Endothelial cell of umbilical vein (primary cell): ENCODE measurements around the gene OR6C76. TPM values are rescaled to one million over a fixed set of nuclear protein-coding genes. Genes with fewer than 3 reads are reported as not detected.
"Not testable (repeated sequence)": the region's sequence is repeated elsewhere in the genome, so short reads cannot be mapped to it uniquely, and the experiment has no call there.

Experiments
- BruUV-seq: library from RNA; stranded (reverse); fragments of 400-500 nt; replicated peaks from 2 replicates; lab custom pipeline; 2021; lab: Mats Ljungman, UMichigan
- CTCF ChIA-PET: fragments of 300-600, 350-600 bp; sonication (Branson Sonifier 250); formaldehyde crosslinking; loops from one replicate; lab custom pipeline; 2021; ENCODE audit warnings: antibody characterized with exemption, inconsistent platforms; lab: Charles Lee
- POLR2A ChIA-PET: fragments of 300-600, 350-600 bp; sonication (Branson Sonifier 250); formaldehyde crosslinking; loops from one replicate; lab custom pipeline; 2021; ENCODE audit warnings: antibody characterized with exemption, inconsistent platforms; lab: Charles Lee
- DNase-seq: peaks from one replicate; pipeline ENCODE4 v3.0.0-alpha.2; 2011; ENCODE audit warnings: low read depth, low spot score
- FAIRE-seq: peaks from 2 replicates; lab custom pipeline; 2011; peaks lifted over from hg19 to GRCh38; lab: Jason Lieb, UNC
- H2AFZ ChIP-seq: 2 replicates; pipeline ENCODE4 v1.6.0; 2012; ENCODE audit warnings: low read depth, low read length, control low read depth, inconsistent platforms
- H3K27ac ChIP-seq: 2 replicates; pipeline ENCODE4 v1.5.1; 2011; ENCODE audit warnings: low read depth, mild to moderate bottlenecking, control low read depth, low read length, moderate library complexity; ENCODE audit not compliant: insufficient read depth
- H3K27me3 ChIP-seq, 2 experiments: 2 replicates each; pipeline versions ENCODE4 v1.6.0 to v1.6.1; 2011; ENCODE audit warnings: low read length in 2 of 2, mixed read lengths in 1 of 2; ENCODE audit not compliant: control insufficient read depth in 2 of 2, insufficient read depth in 2 of 2
- H3K36me3 ChIP-seq, 2 experiments: 2 replicates in 1 of 2; 3 replicates in 1 of 2; pipeline ENCODE4 v1.5.1; 2011; ENCODE audit warnings: low read length in 2 of 2, mild to moderate bottlenecking in 1 of 2, moderate library complexity in 1 of 2; ENCODE audit not compliant: control insufficient read depth in 2 of 2, insufficient read depth in 2 of 2; ENCODE audit errors: extremely low read depth in 1 of 2
- H3K4me1 ChIP-seq: 3 replicates; pipeline ENCODE4 v1.5.1; 2011; ENCODE audit warnings: mild to moderate bottlenecking, low read length; ENCODE audit not compliant: control insufficient read depth, insufficient read depth; ENCODE audit errors: extremely low read depth
- H3K4me2 ChIP-seq: 2 replicates; pipeline ENCODE4 v1.6.1; 2011; ENCODE audit warnings: low read length, control low read depth, mixed read lengths; ENCODE audit not compliant: insufficient read depth
- H3K4me3 ChIP-seq, 3 experiments: fragments of 200-600 bp in 1 of 3; sonication (generic), shearing (Covaris generic) in 1 of 3; replicated peaks in 1 of 3; 2 replicates each; pipeline ENCODE4 v1.5.1; 2011 to 2016; ENCODE audit warnings: control low read depth in 3 of 3, low read length in 3 of 3, mild to moderate bottlenecking in 2 of 3, inconsistent platforms in 1 of 3, low read depth in 1 of 3, moderate library complexity in 1 of 3; ENCODE audit not compliant: insufficient read depth in 1 of 3
- H3K79me2 ChIP-seq: 2 replicates; pipeline ENCODE4 v1.6.0; 2012; ENCODE audit warnings: low read length, inconsistent platforms; ENCODE audit not compliant: control insufficient read depth, insufficient read depth
- H3K9ac ChIP-seq: replicated peaks from 2 replicates; pipeline ENCODE3; 2011; ENCODE audit warnings: low read length, control low read depth; ENCODE audit not compliant: insufficient read depth; ENCODE audit errors: extremely low read depth
- H3K9me1 ChIP-seq: replicated peaks from 3 replicates; pipeline ENCODE4 v1.6.0; 2011; ENCODE audit warnings: mild to moderate bottlenecking, low read length; ENCODE audit not compliant: control insufficient read depth, insufficient read depth; ENCODE audit errors: extremely low read depth
- H3K9me3 ChIP-seq: replicated peaks from 2 replicates; pipeline ENCODE4 v1.5.1; 2012; ENCODE audit warnings: low read length, inconsistent platforms; ENCODE audit not compliant: control insufficient read depth, insufficient read depth
- H4K20me1 ChIP-seq: replicated peaks from 2 replicates; pipeline ENCODE3; 2011; ENCODE audit warnings: mild to moderate bottlenecking, low read length; ENCODE audit not compliant: control insufficient read depth, insufficient read depth; ENCODE audit errors: extremely low read depth
- EZH2 ChIP-seq: IDR thresholded peaks from 2 replicates; pipeline ENCODE4 v1.6.1; 2012; ENCODE audit warnings: borderline replicate concordance, low read depth, mild to moderate bottlenecking, moderate library complexity, low read length, inconsistent platforms; ENCODE audit not compliant: severe bottlenecking
- FOS ChIP-seq: IDR thresholded peaks from 2 replicates; pipeline ENCODE4 v1.6.1; 2011; ENCODE audit warnings: mild to moderate bottlenecking, low read length, moderate library complexity, borderline replicate concordance; ENCODE audit not compliant: insufficient read depth
- GATA2 ChIP-seq: IDR thresholded peaks from 2 replicates; pipeline ENCODE4 v1.7.0; 2011; ENCODE audit warnings: low read depth, mild to moderate bottlenecking, moderate library complexity, mixed read lengths, low read length; ENCODE audit not compliant: insufficient read length, insufficient read depth
- JUN ChIP-seq: IDR thresholded peaks from 2 replicates; pipeline ENCODE4 v1.6.1; 2011; ENCODE audit warnings: borderline replicate concordance, low read depth; ENCODE audit not compliant: insufficient read length, insufficient read depth
- MYC ChIP-seq: IDR thresholded peaks from one replicate; pipeline ENCODE4 v1.6.1; 2011; ENCODE audit warnings: mild to moderate bottlenecking, low read depth, low read length
- POLR2A ChIP-seq: IDR thresholded peaks from 2 replicates; pipeline ENCODE4 v1.6.1; 2012; ENCODE audit warnings: low read depth, mild to moderate bottlenecking, control low read depth, low read length
- POLR2AphosphoS5 ChIP-seq: IDR thresholded peaks from 2 replicates; pipeline ENCODE4 v1.6.1; 2012; ENCODE audit warnings: low read depth, mild to moderate bottlenecking, control low read depth, low read length, moderate library complexity; ENCODE audit not compliant: insufficient read depth
- dilution Hi-C: fragments of 300-500 bp; cut with MboI; formaldehyde crosslinking; loops from one replicate; pipeline ENCODE4 v1.15.0; 2019; ENCODE audit warnings: low sequenced_read_pairs; ENCODE audit not compliant: extremely low pct_ligation_motif_present
- intact Hi-C: fragments of 100-400 bp; cut with micrococcal nuclease; formaldehyde crosslinking; loops from one replicate; pipeline ENCODE4 v1.10.0; 2022
- polyA plus RNA-seq, 4 experiments: library from polyadenylated mRNA; depleted of rRNA in 3 of 4; stranded (reverse) in 3 of 4; unstranded in 1 of 4; fragments of >200 nt; gene quantifications; 2 replicates each; pipeline versions ENCODE4 v1.2.1 to v1.2.3, GENCODE V29; 2011 to 2012; ENCODE audit warnings: missing spikeins in 1 of 4
- total RNA-seq: library from RNA; stranded (reverse); gene quantifications from 2 replicates; pipeline ENCODE4 v1.2.3, GENCODE V29; 2021
- TF ChIP-seq, protein P1 (sequence below), 2 donors: IDR thresholded peaks; 1 replicate in 1 of 2; 2 replicates in 1 of 2; pipeline ENCODE4 v1.5.1; 2011; ENCODE audit warnings: low read length in 2 of 2, mild to moderate bottlenecking in 2 of 2, moderate library complexity in 2 of 2, control low read depth in 1 of 2, inconsistent platforms in 1 of 2, low read depth in 1 of 2; ENCODE audit not compliant: insufficient read depth in 1 of 2; ENCODE audit errors: extremely low read depth in 1 of 2
- TF ChIP-seq, protein P2 (sequence below): IDR thresholded peaks from 2 replicates; pipeline ENCODE4 v1.6.1; 2011; ENCODE audit not compliant: insufficient read depth, insufficient read length

The OR6C76 gene
- total and polyA plus RNA-seq, 2 donors (not counting 3 experiments of a cell fraction or from before 2014, with no cell fraction given): not detected

- no peak overlapping the region for H3K27ac ChIP-seq
- intact Hi-C loops (no loop called here), dilution Hi-C loops (no loop called here)
- H3K27me3 ChIP-seq: peaks cover 0 to 2% of the 10 kb centered on the region in 2 experiments
- H4K20me1 ChIP-seq: no peaks in the 10 kb centered on the region
- no peak overlapping the region for H3K9ac ChIP-seq
- H3K9me3 ChIP-seq: no peaks in the 10 kb centered on the region
- no peak overlapping the region for H3K4me2 ChIP-seq
- ChIA-PET POLR2A (no interaction called here), CTCF (no interaction called here)
- H3K79me2 ChIP-seq: no peaks in the 10 kb centered on the region
- TF ChIP-seq, protein P1, sequence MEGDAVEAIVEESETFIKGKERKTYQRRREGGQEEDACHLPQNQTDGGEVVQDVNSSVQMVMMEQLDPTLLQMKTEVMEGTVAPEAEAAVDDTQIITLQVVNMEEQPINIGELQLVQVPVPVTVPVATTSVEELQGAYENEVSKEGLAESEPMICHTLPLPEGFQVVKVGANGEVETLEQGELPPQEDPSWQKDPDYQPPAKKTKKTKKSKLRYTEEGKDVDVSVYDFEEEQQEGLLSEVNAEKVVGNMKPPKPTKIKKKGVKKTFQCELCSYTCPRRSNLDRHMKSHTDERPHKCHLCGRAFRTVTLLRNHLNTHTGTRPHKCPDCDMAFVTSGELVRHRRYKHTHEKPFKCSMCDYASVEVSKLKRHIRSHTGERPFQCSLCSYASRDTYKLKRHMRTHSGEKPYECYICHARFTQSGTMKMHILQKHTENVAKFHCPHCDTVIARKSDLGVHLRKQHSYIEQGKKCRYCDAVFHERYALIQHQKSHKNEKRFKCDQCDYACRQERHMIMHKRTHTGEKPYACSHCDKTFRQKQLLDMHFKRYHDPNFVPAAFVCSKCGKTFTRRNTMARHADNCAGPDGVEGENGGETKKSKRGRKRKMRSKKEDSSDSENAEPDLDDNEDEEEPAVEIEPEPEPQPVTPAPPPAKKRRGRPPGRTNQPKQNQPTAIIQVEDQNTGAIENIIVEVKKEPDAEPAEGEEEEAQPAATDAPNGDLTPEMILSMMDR (IDR thresholded peaks at IDR 0.05; ENCODE audit: extremely low read depth in 1 of 2, insufficient read depth in 1 of 2, low read depth in 1 of 2, low read length in 2 of 2): no peak
- TF ChIP-seq FOS (no peak), POLR2AphosphoS5 (no peak), GATA2 (no peak), MYC (no peak), JUN (no peak), POLR2A (no peak), EZH2 (no peak)
- TF ChIP-seq, protein P2, sequence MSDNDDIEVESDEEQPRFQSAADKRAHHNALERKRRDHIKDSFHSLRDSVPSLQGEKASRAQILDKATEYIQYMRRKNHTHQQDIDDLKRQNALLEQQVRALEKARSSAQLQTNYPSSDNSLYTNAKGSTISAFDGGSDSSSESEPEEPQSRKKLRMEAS: no peak
- no TSS peak for BruUV-seq
- H3K9me1 ChIP-seq: no peaks in the 10 kb centered on the region
- no peak for DNase-seq
- no peak overlapping the region for H2AFZ ChIP-seq
- H3K4me3 ChIP-seq: no peak overlapping the region
- H3K36me3 ChIP-seq: no peaks in the 10 kb centered on the region
- no peak for FAIRE-seq
- no peaks in the 10 kb centered on the region for H3K4me1 ChIP-seq
These were observed 22.8 kb downstream of the OR6C76 start for GRCh38 chr12:55448825-55449224.

DNA sequence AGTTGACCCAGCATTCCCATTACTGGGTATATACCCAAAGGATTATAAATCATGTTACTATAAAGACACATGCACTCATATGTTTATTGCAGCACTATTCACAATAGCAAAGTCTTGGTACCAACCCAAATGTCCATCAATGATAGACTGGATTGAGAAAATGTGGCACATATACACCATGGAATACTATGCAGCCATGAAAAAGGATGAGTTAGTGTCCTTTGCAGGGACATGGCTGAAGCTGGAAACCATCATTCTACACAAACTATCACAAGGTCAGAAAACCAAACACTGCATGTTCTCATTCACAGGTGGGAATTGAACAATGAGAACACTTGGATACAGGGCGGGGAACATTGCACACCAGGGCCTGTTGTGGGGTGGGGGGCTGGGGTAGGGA is 38.9 kb downstream of the OR6C76 start:
- H3K9me3 ChIP-seq, H3K9me1 ChIP-seq, H4K20me1 ChIP-seq, DNase-seq, CTCF ChIA-PET, H3K4me3 ChIP-seq, H3K27ac ChIP-seq, intact Hi-C loops, FAIRE-seq, H3K79me2 ChIP-seq, H3K36me3 ChIP-seq, H3K9ac ChIP-seq, H2AFZ ChIP-seq, H3K4me1 ChIP-seq, H3K27me3 ChIP-seq, H3K4me2 ChIP-seq, POLR2A ChIA-PET, dilution Hi-C loops, BruUV-seq: not testable (repeated sequence)
